CD4-positive, alpha-beta T cell treated with Interleukin-6 at 100 ng/mL for 8 hours (primary cell): ENCODE data around the gene RFX1.
"Not testable (repeated sequence)": the region's sequence is repeated elsewhere in the genome, so short reads cannot be mapped to it uniquely, and the experiment has no call there.

Experiments used
- DNase-seq: peaks from one replicate; pipeline ENCODE4 v3.0.0-alpha.2; 2020; ENCODE audit warnings: mixed read lengths, low spot score

Gene RFX1

DNA sequence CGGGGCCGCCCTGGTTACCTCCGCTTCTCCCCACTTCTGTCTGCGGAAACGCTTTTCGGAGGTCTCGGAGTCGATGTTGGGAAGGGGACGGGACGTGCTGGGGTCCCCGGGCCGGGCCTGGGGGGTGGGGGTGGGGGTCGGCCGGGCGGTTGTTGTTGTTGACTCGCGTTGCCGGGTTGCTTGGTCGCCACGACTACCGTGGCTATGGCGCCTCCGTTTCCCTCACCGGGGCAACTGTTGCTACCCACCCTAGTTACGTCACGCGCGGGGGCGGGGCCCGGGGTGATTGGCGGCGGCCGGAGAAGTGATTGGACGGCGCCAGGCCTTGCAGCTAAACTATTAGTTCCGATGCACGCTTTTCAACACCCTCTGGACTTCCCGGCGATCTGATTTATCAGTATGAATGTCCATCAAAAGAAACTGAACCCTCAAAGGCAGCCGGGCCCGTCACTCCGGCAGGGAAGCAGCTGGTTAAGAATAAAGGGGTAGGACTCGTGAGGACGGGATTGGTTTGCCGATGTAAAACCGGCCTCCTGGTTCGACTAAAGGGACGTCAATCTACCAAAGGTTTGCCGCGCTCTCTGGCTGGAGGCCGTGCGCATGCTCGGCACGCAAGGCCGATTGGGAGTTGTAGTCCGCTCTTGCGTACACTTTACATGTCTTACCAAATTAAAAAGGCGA is at the start of gene RFX1:
Gene RFX1, minus strand, starts transcription at position 236 of the 681 bp plus-strand sequence. CDS start 12,477 bp downstream, outside the sequence.
- peak; percentile 98 for DNase-seq

DNA sequence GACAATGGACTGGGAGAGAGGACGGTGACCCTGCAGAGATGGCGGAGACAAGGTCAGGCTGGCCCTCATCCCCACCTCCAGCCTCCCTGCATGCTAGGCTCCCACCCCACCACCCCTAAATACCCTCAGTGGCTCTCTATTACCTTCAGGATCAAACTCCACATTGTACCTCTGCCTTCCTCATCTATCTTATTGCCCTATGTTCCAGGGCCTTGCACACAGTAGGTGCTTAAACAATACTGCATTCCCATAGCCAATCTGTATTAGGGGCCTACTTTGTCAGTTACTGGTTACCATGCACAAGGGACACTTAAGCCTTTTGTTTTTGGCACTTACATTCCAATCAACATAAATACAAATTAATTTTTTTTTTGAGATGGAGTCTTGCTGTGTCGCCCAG is 49.3 kb upstream of the RFX1 start:
- DNase-seq = no peak

DNA sequence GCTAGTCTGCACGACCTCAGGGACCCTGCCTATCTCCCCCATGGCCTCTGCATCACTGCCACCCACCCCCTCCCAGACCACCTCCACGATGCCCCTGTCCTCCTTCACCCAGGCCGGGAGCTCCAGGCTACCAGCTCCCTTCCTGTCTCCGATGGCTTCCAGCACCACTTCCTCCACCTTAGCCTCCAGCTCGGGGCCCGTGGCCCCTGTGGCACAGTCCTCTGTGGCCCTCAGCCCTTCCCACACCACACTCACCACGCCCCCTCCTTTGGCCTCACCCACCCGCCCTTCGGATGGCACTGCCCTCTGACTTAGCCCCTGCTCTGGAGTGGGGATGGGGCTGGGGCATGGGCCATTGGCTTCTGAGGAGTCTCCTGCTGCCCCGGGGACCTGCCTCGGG is 48.6 kb upstream of the RFX1 start:
- no peak for DNase-seq

DNA sequence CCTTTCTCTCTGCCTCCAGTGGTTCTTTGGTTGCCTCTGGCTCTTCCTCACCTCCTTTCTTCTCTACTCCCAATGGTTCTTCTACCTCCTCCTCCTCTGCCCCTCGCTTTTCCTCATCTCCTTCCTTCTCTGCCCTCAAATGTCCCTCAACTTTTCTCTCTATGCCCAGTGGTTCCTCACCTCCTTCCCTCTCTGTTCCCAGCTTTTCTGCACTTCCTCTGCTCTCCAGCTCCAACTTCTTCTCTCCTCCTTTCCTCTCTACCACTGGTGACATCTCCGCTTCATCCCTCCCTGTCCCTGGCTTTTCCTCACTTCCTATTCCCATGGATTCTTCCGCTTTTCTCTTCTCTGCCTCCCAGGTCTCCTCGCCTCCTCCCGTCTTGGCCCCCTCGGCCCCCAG is 48.0 kb upstream of the RFX1 start:
- no peak for DNase-seq

DNA sequence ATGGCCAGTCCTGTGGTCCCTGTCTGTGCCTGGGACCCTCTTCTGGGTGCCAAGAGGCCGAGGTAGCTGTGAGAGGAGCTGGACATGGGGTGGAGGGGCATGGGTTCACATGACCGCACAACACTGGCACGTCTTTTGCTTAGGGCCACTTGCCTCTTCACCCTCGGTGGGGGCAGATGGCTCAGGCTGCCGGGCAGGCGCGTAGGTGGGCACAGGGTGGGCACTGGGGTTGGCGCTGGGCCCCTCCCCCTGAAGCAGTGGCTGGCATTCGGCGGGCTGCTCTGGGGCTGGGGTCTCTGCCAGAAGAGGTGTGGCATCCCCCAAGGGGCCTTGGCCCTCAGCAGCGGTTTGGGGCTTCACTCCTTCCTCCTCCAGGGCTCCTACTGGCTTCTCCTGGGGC is 47.4 kb upstream of the RFX1 start:
- no peak for DNase-seq

DNA sequence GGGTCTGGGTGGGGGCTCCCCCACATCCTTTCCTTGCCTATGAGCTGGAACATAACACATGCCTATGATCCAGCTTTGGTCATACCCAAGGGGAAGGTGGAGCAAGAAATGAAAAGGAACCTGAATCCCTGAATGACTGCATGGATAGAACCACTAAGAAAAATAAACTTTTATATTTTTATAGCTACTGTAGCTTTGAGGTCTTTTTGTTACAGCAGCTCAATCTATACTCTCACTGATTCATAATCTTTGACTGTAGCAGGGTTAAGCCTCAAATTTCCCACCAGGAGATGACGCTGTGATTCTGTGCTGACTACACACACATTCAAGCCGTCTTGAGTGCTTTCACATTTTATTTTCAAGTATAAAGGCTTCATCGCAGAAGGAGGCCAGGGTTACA is 46.9 kb upstream of the RFX1 start:
- no peak for DNase-seq

DNA sequence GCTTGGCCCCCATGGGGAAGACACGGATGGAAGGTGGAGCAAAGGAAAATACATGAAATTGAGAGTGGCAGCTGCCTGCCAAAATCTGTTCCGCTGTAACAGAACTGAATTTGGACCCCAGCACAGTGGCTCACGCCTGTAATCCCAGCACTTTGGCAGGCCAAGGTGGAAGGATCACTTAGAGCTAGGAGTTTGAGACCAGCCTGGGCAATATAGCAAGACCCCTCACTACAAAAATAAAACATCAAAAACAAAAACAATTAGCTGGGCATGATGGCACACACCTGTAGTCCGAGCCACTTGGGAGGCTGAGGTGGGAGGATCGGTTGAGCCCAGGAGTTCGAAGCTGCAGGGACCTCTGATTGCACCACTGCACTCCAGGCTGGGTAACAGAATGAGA is 46.4 kb upstream of the RFX1 start:
- DNase-seq = no peak

DNA sequence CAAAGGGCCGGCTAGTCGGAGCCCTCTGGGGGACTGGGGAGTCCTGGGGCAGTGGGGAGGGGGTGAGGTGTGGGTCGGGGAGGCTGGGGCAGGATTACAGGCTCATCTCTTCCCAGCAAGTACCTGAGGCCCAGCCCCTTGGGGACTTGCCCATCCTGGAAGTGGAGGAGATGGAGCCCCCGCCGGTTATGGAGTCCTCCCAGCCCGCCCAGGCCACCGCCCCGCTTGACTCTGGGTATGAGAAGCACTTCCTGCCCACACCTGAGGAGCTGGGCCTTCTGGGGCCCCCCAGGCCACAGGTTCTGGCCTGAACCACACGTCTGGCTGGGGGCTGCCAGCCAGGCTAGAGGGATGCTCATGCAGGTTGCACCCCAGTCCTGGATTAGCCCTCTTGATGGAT is 45.9 kb upstream of the RFX1 start:
- no peak for DNase-seq

DNA sequence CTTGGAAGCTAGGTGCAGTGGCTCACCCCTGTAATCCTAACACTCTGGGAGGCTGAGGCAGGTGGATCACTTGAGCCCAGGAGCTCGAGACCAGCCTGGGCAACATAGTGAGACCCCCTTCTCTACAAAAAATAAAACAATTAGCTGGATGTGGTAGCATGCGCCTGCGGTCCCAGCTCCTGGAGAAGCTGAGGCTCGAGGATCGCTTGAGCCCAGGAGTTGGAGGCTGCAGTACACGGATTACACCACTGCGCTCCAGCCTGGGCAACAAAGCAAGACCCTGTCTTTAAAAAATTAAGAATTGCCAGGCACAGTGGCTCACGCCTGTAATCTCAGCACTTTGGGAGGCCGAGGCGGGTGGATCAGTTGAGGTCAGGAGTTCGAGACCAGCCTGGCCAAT is 44.8 kb upstream of the RFX1 start:
- not testable (repeated sequence) for DNase-seq

DNA sequence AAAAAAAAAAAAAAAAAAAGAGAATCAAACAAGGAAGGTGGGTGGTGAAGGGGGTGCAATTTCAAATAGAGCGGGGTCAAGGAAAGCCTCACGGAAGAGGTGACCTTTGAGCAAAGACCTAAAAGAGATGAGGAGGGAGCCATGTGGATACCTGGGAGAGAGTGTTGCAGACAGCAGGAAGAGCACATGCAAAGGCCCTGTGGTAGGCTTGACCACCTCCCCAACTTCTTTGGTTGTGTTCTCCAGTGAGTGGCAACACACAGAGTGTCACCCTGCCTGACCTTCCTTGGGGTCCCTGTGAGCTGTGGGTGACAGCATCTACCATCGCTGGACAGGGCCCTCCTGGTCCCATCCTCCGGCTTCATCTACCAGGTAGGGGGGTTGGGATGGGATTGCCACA is 44.4 kb upstream of the RFX1 start:
- no peak for DNase-seq

DNA sequence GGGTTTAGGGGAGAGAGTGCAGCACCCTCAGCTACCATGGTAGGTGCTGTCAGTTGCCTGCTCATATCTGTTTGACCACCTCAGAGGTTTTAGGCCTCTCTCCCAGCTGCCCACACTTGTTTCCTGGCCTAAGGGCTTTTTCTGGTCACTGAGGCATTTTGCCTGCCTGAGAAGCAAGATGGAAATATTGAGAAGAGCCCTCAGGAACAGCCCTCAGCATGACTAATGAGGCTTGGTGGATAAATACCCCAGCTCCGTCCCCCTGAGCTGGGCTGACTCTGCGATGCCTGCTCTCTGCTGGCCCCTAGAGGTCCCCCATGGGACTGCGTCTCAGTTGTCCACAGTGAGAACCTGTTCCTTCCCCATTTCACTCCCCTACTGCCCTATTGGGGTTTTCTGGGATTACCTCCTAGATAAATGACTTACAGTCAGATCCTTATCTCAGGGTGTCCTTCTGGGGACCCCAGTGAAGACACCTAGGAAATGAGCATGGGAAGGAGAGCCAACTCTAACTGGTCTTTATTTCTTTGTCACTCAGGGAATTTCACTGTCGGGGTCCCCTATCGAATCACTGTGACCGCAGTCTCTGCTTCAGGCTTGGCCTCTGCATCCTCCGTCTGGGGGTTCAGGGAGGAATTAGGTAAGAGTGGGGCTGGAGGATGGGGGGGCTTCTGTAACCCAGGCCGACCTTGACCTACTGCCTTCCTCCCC is 42.5 kb upstream of the RFX1 start:
- peak; percentile 60 for DNase-seq

DNA sequence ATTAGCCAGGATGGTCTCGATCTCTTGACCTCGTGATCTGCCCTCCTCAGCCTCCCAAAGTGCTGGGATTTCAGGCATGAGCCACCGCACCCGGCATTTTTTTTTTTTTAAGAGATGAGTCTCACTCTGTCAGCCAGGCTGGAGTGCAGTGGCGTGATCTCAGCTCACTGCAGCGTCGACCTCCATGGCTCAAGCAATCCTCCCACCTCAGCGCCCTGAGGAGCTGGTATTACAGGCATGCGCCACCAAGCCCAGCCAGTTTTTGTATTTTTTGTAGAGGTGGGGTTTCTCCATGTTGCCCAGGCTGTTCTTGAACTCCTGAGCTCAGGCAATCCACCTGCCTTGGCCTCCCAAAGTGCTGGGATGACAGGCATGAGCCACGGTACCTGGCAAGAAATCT is 41.7 kb upstream of the RFX1 start:
- DNase-seq = not testable (repeated sequence)

DNA sequence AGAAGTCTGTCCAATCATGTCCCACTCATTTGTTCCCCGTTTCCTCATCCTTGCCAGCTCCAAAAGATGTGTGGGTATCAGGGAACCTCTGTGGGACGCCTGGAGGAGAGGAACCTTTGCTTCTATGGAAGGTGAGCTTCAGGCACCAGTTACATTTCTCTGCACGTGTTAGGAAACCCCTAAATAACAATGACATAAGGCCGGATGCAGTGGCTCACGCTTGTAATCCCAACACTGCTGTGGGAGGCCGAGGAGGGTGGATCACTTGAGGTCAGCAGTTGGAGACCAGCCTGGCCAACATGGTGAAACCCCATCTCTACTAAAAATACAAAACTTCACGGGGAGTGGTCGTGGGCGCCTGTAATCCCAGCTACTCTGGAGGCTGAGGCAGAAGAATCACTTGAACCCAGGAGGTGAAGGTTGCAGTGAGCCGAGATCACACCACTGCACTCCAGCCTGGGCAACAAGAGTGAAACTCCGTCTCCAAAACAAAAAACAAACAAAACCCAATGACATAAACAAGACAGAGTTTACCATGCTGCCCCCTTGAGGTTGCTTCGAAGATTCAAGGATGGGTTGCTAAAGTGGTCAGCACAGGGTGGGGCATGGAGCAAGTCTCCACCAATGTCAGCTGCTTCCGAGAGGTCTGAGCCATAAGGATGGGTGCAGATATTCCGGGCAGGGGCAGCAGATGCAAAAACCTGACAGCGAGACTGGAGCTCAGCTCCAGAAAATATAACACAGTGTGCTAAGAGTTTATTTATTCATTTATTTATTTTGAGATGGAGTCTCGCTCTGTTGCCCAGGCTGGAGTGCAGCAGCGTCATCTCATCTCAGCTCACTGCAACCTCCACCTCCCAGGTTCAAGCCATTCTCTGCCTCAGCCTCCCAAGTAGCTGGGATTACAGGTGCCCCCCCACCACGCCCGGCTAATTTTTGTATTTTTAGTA is 36.8 kb upstream of the RFX1 start:
- peak; percentile 29 for DNase-seq

DNA sequence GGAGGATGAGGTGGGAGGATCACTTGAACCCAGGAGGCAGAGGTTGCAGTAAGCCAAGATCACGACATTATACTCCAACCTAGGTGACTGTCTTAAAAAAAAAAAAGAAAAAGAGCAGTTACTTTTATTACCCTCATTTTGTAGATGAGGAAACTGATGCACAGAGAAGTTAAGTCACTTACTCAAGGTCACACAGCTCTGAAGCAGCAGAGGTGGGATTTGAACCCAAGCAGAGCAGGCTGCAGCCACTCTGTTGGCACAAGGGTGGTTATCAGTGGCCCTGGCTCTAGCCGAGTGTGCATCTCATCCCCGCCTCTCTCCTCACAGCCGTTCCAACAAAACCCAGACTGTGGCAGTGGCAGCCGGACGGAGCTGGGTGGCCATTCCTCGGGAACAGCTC is 33.1 kb upstream of the RFX1 start:
- no peak for DNase-seq

DNA sequence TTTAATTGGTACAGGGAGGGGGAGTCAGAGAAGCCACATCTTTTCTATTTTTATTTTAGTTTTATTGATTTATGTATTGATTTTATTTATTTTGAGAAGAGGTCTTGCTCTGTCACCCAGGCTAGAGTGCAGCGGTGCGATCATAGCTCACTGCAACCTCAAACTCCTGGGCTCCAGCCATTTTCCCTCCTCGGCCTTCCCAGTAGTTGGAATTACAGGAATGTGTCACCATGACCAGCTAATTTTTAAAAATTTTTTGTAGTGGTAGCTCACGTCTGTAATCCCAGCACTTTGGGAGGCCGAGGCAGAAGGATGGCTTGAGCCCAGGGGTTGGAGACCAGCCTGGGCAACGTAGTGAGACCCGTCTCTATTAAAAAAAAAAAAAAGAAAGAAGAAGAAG is 29.6 kb upstream of the RFX1 start:
- DNase-seq = no peak

DNA sequence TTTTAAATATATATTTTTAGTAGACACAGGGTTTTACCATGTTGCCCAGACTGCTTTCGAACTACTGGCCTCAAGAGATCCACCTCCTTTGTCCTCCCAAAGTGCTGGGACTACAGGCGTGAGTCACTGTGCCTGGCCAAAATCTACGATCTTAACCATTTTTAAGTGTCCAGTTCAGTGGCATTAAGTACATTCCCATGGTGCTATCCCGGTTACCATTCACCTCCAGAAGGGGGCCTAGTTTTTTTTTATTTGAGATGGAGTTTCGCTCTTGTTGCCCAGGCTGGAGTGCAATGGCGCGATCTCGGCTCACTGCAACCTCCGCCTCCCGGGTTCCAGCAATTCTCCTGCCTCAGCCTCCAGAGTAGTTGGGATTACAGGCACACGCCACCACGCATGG is 29.0 kb upstream of the RFX1 start:
- DNase-seq = not testable (repeated sequence)

DNA sequence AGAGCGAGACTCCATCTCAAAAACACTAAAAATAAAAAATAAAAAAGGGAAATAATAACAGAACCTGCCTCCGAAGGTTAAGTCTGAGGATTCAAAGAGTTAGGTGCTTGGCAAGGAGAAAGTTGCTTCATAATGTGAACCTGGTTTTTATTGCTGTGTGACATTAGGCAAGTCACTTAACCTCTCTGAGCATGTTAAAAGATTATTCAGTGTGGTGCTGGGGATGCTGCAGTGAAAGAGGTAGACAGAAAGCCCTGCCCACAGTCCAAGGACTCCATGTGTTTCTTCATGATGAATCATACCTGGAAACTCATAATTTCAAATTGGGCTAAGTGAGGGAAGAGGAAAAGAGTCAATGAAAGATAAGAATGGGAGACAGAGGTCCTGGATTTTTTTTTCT is 27.8 kb upstream of the RFX1 start:
- no peak for DNase-seq

DNA sequence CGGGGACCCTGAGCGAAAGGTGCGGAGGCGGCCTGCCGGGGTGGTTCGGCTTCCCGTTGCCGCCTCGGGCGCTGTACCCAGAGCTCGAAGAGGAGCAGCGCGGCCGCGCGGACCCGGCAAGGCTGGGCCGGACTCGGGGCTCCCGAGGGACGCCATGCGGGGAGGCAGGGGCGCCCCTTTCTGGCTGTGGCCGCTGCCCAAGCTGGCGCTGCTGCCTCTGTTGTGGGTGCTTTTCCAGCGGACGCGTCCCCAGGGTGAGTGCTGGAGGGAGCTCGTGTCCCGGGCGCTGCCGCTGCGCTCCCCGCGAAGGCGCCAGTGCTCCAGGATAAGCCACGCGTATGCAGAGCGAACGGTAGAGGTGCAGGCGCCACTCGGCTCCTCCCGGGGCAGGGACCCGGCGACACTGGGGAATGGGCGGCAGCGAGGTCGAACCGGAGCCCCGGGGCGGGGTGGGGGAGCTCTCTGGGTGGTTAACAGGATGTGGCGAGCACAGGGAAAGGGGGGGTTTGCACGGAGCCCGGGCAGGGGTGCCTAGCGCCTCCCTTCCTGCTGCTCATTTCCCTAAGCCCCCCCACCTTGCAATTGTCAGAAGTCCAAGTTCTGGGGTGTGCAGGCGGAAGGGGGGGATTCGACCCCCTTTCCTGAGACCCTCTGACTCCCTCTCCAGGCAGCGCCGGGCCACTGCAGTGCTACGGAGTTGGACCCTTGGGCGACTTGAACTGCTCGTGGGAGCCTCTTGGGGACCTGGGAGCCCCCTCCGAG is 25.8 kb upstream of the RFX1 start, which contains the start of gene IL27RA:
Gene IL27RA, plus strand, starts transcription at position 44 of the 762 bp plus-strand sequence. Its CDS starts 111 bp downstream, at position 155.
- DNase-seq = peak; percentile 89

DNA sequence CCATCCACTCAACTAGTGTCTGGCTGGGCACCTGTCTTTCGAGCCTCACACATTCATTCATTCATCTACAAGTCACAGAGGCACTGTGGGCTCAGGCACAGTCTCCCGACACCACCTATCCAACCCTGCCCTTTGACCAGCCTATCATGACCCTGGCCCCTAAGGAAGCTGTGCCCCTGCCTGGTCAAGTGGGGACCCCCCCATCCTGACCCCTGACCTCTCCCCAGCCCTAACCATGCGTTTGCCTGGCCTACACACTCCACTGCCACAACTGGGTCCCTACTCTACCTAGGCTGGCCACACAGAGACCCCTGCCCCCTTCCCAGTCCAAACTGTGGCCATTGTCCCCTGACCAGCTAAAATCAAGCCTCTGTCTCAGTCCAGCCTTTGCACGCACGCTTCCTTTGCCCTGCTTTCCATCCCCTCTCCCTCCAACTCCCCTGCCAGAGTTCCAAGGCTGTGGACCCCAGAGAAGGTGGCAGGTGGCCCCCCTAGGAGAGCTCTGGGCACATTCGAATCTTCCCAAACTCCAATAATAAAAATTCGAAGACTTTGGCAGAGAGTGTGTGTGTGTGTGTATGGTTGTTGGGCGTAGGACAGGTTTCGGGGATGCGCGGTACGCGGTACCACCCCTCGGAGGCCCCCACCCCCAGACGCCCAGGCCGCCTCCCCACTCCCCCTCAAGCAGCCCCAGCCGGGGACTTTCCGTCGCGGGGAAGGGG is 25.0 kb upstream of the RFX1 start:
- DNase-seq = peak; percentile 86

DNA sequence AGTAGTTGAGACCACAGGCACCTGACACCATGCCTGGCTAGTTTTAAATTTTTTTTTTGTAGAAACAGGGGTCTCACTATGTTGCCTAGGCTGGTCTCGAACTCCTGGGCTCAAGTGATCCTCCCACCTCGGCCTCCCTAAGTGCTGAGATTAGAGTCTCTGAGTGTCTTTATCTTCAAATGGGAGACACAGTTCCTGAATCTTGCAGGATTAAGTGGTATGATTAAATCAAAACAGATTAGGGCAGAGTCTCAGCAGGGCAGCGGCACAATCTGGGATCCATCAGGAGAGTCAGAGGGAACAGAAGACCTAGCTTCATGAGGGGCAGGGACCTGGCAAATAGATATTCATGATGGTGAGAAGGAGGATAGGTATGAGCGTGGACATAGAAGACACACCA is 22.8 kb upstream of the RFX1 start:
- DNase-seq = no peak

DNA sequence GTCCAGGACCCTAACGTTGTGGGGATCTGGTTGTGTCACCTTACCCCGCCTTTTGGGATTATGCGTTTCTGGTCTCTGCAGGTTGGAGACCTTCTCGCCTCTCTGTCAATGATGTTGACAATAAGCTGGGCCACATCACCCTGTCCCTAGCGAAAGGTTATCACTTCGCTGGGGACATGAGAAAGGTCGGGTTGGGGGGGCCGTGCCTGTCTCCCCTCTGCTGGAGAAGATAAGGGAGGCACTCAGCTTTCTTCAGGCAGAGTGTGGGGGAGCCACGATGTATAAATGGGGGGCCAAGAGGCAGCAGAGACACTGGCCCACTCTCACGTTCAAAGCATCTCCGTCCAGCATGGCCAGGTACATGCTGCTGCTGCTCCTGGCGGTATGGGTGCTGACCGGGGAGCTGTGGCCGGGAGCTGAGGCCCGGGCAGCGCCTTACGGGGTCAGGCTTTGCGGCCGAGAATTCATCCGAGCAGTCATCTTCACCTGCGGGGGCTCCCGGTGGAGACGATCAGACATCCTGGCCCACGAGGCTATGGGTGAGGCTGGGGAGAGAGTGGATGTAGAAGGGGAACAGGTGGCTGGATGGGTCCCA is 21.8 kb upstream of the RFX1 start, which contains the start of gene RLN3:
Gene RLN3, plus strand, starts transcription at position 293 of the 595 bp plus-strand sequence. Its CDS starts 57 bp downstream, at position 350.
- no peak for DNase-seq
